ENCODE results near the gene ANGPT4.

DNA sequence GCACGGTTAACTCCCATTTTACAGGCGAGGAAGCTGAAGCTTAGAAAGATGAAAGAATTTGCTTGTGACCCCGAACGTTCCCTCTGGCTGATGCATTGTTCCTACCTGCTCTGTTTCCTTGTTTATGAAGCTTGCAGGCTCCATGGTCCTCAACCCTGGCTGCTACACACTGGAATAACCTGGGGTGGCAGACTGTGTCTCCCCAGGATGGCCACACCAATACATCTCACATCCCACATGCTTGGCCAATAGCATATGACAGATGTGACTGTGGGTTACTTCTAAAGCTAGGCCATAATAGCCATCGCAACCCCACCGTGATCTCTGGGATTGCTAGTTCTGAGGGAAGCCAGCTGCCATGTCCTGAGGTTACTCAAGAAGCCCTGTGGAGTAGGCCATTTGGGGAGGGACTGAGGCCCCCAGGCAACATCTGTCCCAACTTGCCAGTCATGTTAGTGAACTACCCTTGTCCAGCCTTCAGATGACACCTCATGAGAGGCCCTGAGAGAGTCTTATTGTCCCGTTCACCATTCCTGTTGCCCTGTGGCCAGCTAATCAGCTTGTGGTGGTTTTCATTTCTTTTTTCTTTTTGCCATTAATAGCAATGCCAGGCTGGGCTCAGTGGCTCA, 89.3 kb downstream of the ANGPT4 start:
- no peak for TF ChIP-seq EP300 (IDR thresholded peaks at IDR 0.05)
- TF ChIP-seq, protein P1, sequence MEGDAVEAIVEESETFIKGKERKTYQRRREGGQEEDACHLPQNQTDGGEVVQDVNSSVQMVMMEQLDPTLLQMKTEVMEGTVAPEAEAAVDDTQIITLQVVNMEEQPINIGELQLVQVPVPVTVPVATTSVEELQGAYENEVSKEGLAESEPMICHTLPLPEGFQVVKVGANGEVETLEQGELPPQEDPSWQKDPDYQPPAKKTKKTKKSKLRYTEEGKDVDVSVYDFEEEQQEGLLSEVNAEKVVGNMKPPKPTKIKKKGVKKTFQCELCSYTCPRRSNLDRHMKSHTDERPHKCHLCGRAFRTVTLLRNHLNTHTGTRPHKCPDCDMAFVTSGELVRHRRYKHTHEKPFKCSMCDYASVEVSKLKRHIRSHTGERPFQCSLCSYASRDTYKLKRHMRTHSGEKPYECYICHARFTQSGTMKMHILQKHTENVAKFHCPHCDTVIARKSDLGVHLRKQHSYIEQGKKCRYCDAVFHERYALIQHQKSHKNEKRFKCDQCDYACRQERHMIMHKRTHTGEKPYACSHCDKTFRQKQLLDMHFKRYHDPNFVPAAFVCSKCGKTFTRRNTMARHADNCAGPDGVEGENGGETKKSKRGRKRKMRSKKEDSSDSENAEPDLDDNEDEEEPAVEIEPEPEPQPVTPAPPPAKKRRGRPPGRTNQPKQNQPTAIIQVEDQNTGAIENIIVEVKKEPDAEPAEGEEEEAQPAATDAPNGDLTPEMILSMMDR (IDR thresholded peaks at IDR 0.05): no peak
- TF ChIP-seq POLR2A (IDR thresholded peaks at IDR 0.05): no peak

Measured in suprapubic skin (tissue), 3 donors.